Activated naive CD4-positive, alpha-beta T cell treated with anti-CD3 and anti-CD28 coated beads, Interleukin-2, amount 10 ng/mL, durations not matched to agents 7 days and 5 days (primary cell): ENCODE data around the gene GIPR.

Source experiments
- CTCF ChIA-PET: fragments of 350-600 bp; sonication (Branson Sonifier 250); formaldehyde crosslinking; loops from one replicate; lab custom pipeline; 2021; ENCODE audit warnings: antibody characterized with exemption; lab: Charles Lee
- DNase-seq: peaks from one replicate; pipeline ENCODE4 v3.0.0-alpha.2; 2020
- H3K27ac Mint-ChIP-seq: one replicate; pipeline ENCODE4 v1.8.0; 2021; ENCODE audit warnings: mild to moderate bottlenecking, moderate library complexity, mixed read lengths
- H3K27me3 Mint-ChIP-seq: one replicate; pipeline ENCODE4 v1.8.0; 2021; ENCODE audit warnings: mild to moderate bottlenecking, mixed read lengths
- H3K36me3 Mint-ChIP-seq: one replicate; pipeline ENCODE4 v1.8.0; 2021; ENCODE audit warnings: mixed read lengths
- H3K4me1 Mint-ChIP-seq: one replicate; pipeline ENCODE4 v1.8.0; 2021; ENCODE audit warnings: mixed read lengths
- H3K4me3 Mint-ChIP-seq: one replicate; pipeline ENCODE4 v1.8.0; 2021; ENCODE audit warnings: mild to moderate bottlenecking, moderate library complexity, mixed read lengths
- H3K9me3 Mint-ChIP-seq: one replicate; pipeline ENCODE4 v1.8.0; 2021; ENCODE audit warnings: mixed read lengths

The GIPR gene

GRCh38 chr19:45640849-45641273 lies 27.2 kb upstream of the GIPR start:
- Mint-ChIP-seq H3K9me3 (peaks cover 2% of the 10 kb centered on the region), H3K27ac (peak overlapping the region; percentile 97), H3K4me3 (peak overlapping the region; percentile 71), H3K36me3 (peaks cover 16% of the 10 kb centered on the region), H3K4me1 (peaks cover 65% of the 10 kb centered on the region), H3K27me3 (peaks cover 24% of the 10 kb centered on the region)
- DNase-seq: peak; percentile 59
- CTCF ChIA-PET: interaction anchor here (0.9 to 3.3 kb wide), 12 partner anchors 10 to 201 kb away, joined by 3 to 52 read pairs (median 9); no protein-coding TSS in a partner anchor

- Mint-ChIP-seq H3K9me3 (peaks cover 2% of the 10 kb centered on the region), H3K36me3 (peaks cover 13% of the 10 kb centered on the region), H3K4me3 (peak overlapping the region; percentile 71), H3K27me3 (peaks cover 29% of the 10 kb centered on the region), H3K27ac (peak overlapping the region; percentile 97), H3K4me1 (peaks cover 68% of the 10 kb centered on the region)
- CTCF ChIA-PET: interaction anchor here (0.6 to 3.3 kb wide), 31 partner anchors 9 to 202 kb away, joined by 3 to 52 read pairs (median 5); partner anchors contain the start of genes GIPR, OPA3 and QPCTL
- DNase-seq: peak; percentile 87
Measured at GRCh38 chr19:45641274-45642105, 26.5 kb upstream of the GIPR start.

GRCh38 chr19:45643024-45643926 lies 24.7 kb upstream of the GIPR start:
- Mint-ChIP-seq H3K27me3 (peaks cover 29% of the 10 kb centered on the region), H3K36me3 (peaks cover 11% of the 10 kb centered on the region), H3K4me1 (peaks cover 65% of the 10 kb centered on the region), H3K4me3 (peak overlapping the region; percentile 54), H3K9me3 (peaks cover 2% of the 10 kb centered on the region), H3K27ac (peak overlapping the region; percentile 97)
- peak; percentile 92 for DNase-seq
- CTCF ChIA-PET: interaction anchor here (0.7 to 3.3 kb wide), 23 partner anchors 7 to 204 kb away, joined by 3 to 52 read pairs (median 4); partner anchors contain the start of genes GIPR, OPA3 and PPM1N

- peaks cover 29% of the 10 kb centered on the region for H3K27me3 Mint-ChIP-seq
- CTCF ChIA-PET: interaction anchor here (1.0 to 3.3 kb wide), 8 partner anchors 38 to 205 kb away, joined by 3 to 52 read pairs (median 4); partner anchors contain the start of gene OPA3
- DNase-seq: no peak
- peaks cover 59% of the 10 kb centered on the region for H3K4me1 Mint-ChIP-seq
- peak overlapping the region; percentile 21 for H3K4me3 Mint-ChIP-seq
- peaks cover 8% of the 10 kb centered on the region for H3K36me3 Mint-ChIP-seq
- no peak overlapping the region for H3K27ac Mint-ChIP-seq
- peaks cover 2% of the 10 kb centered on the region for H3K9me3 Mint-ChIP-seq
Measured at GRCh38 chr19:45643927-45644771, 23.9 kb upstream of the GIPR start.

- CTCF ChIA-PET: interaction anchor here (0.8 to 1.6 kb wide), 6 partner anchors 36 to 172 kb away, joined by 3 to 9 read pairs (median 4); partner anchors contain the start of gene QPCTL
- peaks cover 8% of the 10 kb centered on the region for H3K36me3 Mint-ChIP-seq
- H3K4me1 Mint-ChIP-seq: peaks cover 51% of the 10 kb centered on the region
- peaks cover 30% of the 10 kb centered on the region for H3K27me3 Mint-ChIP-seq
- H3K27ac Mint-ChIP-seq: peak overlapping the region; percentile 86
- H3K4me3 Mint-ChIP-seq: peak overlapping the region; percentile 81
- DNase-seq: no peak
- peaks cover 2% of the 10 kb centered on the region for H3K9me3 Mint-ChIP-seq
Measured at GRCh38 chr19:45645068-45645630, 22.9 kb upstream of the GIPR start.

GRCh38 chr19:45645631-45646344 lies 22.2 kb upstream of the GIPR start:
- peaks cover 47% of the 10 kb centered on the region for H3K4me1 Mint-ChIP-seq
- H3K27ac Mint-ChIP-seq: peak overlapping the region; percentile 86
- CTCF ChIA-PET: interaction anchor here (0.8 to 1.6 kb wide), 7 partner anchors 35 to 171 kb away, joined by 3 to 9 read pairs (median 4); partner anchors contain the start of gene QPCTL
- peaks cover 6% of the 10 kb centered on the region for H3K36me3 Mint-ChIP-seq
- H3K9me3 Mint-ChIP-seq: peaks cover under 1% of the 10 kb centered on the region
- peaks cover 37% of the 10 kb centered on the region for H3K27me3 Mint-ChIP-seq
- peak overlapping the region; percentile 81 for H3K4me3 Mint-ChIP-seq
- DNase-seq: peak; percentile 88

GRCh38 chr19:45646345-45646698 lies 21.7 kb upstream of the GIPR start:
- peaks cover 42% of the 10 kb centered on the region for H3K4me1 Mint-ChIP-seq
- peak overlapping the region; percentile 81 for H3K4me3 Mint-ChIP-seq
- H3K9me3 Mint-ChIP-seq: no peaks in the 10 kb centered on the region
- CTCF ChIA-PET: interaction anchor here (1.0 to 1.6 kb wide), 5 partner anchors 35 to 170 kb away, joined by 3 to 9 read pairs (median 4); no protein-coding TSS in a partner anchor
- H3K27ac Mint-ChIP-seq: peak overlapping the region; percentile 86
- peaks cover 39% of the 10 kb centered on the region for H3K27me3 Mint-ChIP-seq
- no peak for DNase-seq
- H3K36me3 Mint-ChIP-seq: peaks cover under 1% of the 10 kb centered on the region

- no peak overlapping the region for H3K27ac Mint-ChIP-seq
- no peaks in the 10 kb centered on the region for H3K36me3 Mint-ChIP-seq
- H3K27me3 Mint-ChIP-seq: peaks cover 16% of the 10 kb centered on the region
- no peak for DNase-seq
- no peak overlapping the region for H3K4me3 Mint-ChIP-seq
- no peaks in the 10 kb centered on the region for H3K9me3 Mint-ChIP-seq
- CTCF ChIA-PET: interaction anchor here (1.1 kb wide), 1 partner anchor 8 kb away, joined by 3 read pairs; no protein-coding TSS in a partner anchor
- peaks cover 9% of the 10 kb centered on the region for H3K4me1 Mint-ChIP-seq
Measured at GRCh38 chr19:45650722-45651121, 17.3 kb upstream of the GIPR start.

- no peak for DNase-seq
- H3K4me1 Mint-ChIP-seq: no peaks in the 10 kb centered on the region
- peaks cover 19% of the 10 kb centered on the region for H3K27me3 Mint-ChIP-seq
- H3K9me3 Mint-ChIP-seq: no peaks in the 10 kb centered on the region
- CTCF ChIA-PET: no interaction called here
- no peak overlapping the region for H3K4me3 Mint-ChIP-seq
- no peaks in the 10 kb centered on the region for H3K36me3 Mint-ChIP-seq
- no peak overlapping the region for H3K27ac Mint-ChIP-seq
Measured at GRCh38 chr19:45653634-45654033, 14.4 kb upstream of the GIPR start.

- Mint-ChIP-seq H3K27me3 (peaks cover 29% of the 10 kb centered on the region), H3K4me1 (no peaks in the 10 kb centered on the region), H3K9me3 (no peaks in the 10 kb centered on the region), H3K36me3 (no peaks in the 10 kb centered on the region), H3K4me3 (no peak overlapping the region), H3K27ac (no peak overlapping the region)
- DNase-seq: no peak
- CTCF ChIA-PET: no interaction called here
Measured at GRCh38 chr19:45655073-45655472, 12.9 kb upstream of the GIPR start.

GRCh38 chr19:45657520-45658167 lies 10.4 kb upstream of the GIPR start:
- CTCF ChIA-PET: no interaction called here
- Mint-ChIP-seq H3K36me3 (no peaks in the 10 kb centered on the region), H3K27ac (no peak overlapping the region), H3K9me3 (no peaks in the 10 kb centered on the region), H3K4me3 (no peak overlapping the region), H3K27me3 (peaks cover 39% of the 10 kb centered on the region), H3K4me1 (no peaks in the 10 kb centered on the region)
- no peak for DNase-seq
